Heart right ventricle (tissue), 16 donors: ENCODE measurements around the gene MUC2. TPM values are rescaled to one million over a fixed set of nuclear protein-coding genes. Genes with fewer than 3 reads are reported as not detected.

ENCODE experiments used
- ATAC-seq, 8 donors: fragments of 200-7000 bp; cut with Tn5 transposase; one replicate each; pipeline ENCODE4 v1.9.1; 2020; ENCODE audit warnings: mild to moderate bottlenecking in 8 of 8, moderate library complexity in 8 of 8, moderate number of reproducible peaks in 1 of 8
- DNase-seq, 2 donors: peaks; one replicate each; pipeline ENCODE4 v3.0.0-alpha.2; 2020
- H3K27ac ChIP-seq, 10 donors: fragments of 200-600 bp; sonication (generic) in 2 of 10; one replicate each; pipeline versions ENCODE4 v1.5.0 to v1.8.0; 2020 to 2022; ENCODE audit warnings: mild to moderate bottlenecking in 3 of 10
- H3K27me3 ChIP-seq, 7 donors: fragments of 200-600 bp; one replicate each; pipeline ENCODE4 v1.8.0; 2021 to 2022; ENCODE audit warnings: mild to moderate bottlenecking in 2 of 7
- H3K36me3 ChIP-seq, 9 donors: fragments of 200-600 bp; sonication (generic) in 1 of 9; one replicate each; pipeline versions ENCODE4 v1.5.0 to v1.8.0; 2020 to 2022; ENCODE audit warnings: mild to moderate bottlenecking in 2 of 9
- H3K4me1 ChIP-seq, 9 donors: fragments of 200-600 bp; sonication (generic) in 1 of 9; one replicate each; pipeline versions ENCODE4 v1.5.0 to v1.8.0; 2020 to 2022; ENCODE audit warnings: mild to moderate bottlenecking in 4 of 9
- H3K4me3 ChIP-seq, 10 donors: fragments of 200-600 bp; sonication (generic) in 2 of 10; one replicate each; pipeline versions ENCODE4 v1.5.0 to v1.8.0; 2020 to 2022; ENCODE audit warnings: mild to moderate bottlenecking in 7 of 10, moderate library complexity in 2 of 10
- H3K9me3 ChIP-seq, 11 donors: fragments of 200-600 bp in 10 of 11; sonication (generic) in 2 of 11; one replicate each; pipeline versions ENCODE4 v1.5.0 to v1.8.0; 2013 to 2022; ENCODE audit warnings: mild to moderate bottlenecking in 2 of 11, control low read depth in 1 of 11, moderate library complexity in 1 of 11
- CTCF ChIP-seq, 9 donors: fragments of 200-600 bp; sonication (generic) in 2 of 9; IDR thresholded peaks; one replicate each; pipeline versions ENCODE4 v1.5.0 to v1.8.0; 2021 to 2022; ENCODE audit warnings: antibody characterized with exemption in 9 of 9, mild to moderate bottlenecking in 5 of 9, moderate library complexity in 1 of 9
- WGBS, 2 donors: extraction: QIAGEN DNeasy Blood & Tissue Kit; methylation state at CpG; one replicate each; pipeline ENCODE4 v1.1.7; 2013; ENCODE audit warnings: inconsistent platforms in 1 of 2; 5-methylcytosine and 5-hydroxymethylcytosine counted together
- intact Hi-C, 10 donors: fragments of 100-400 bp; cut with DNase I; formaldehyde crosslinking; loops; one replicate each; pipeline versions ENCODE4 v1.11.1 to v1.14.2; 2022
- long read RNA-seq, 3 donors: library from polyadenylated mRNA; unstranded; transcript quantifications; one replicate each; pipeline ENCODE4 v2.0.0, GENCODE V29; 2020 to 2021
- polyA plus RNA-seq, 2 donors: library from polyadenylated mRNA; stranded (reverse); fragments of 200-250 nt; gene quantifications; one replicate each; pipeline ENCODE4 v1.2.3, GENCODE V29; 2013
- total RNA-seq, 10 donors: library from RNA; stranded (reverse); fragmentation: NEBNext Ultra II Directional in 3 of 10; extraction: Animal tissue kit (Norgen Biotek cat#: 25700) in 3 of 10; gene quantifications; one replicate each; pipeline versions ENCODE4 v1.2.1 to v1.2.4, GENCODE V29; 2021 to 2023
- donor health status: Arrhythmogenic right ventricular cardiomyopathy.
- donor health status: ischemic (EF 13 %, LVEDD 7.1; RV severe dilation, severe dysfunction).
- donor health status: healthy with polysubstance abuse.
- donor health status: DM: no; HTN: yes; CAD: no.
- donor health status: DM: no; HTN: no; CAD: no.
- donor health status: ischemic (EF 25% LVEDD 6.9; RV normal size, moderate dysfunction).
- donor health status: ischemic (EF 25% LVEDD 5.7; RV mildly dilated, moderate dysfunction).
- donor health status: healthy.
- donor health status: DM: yes; HTN: yes; CAD: no.
- donor health status: Ischemic cardiomyopathy.
- donor health status: ischemic (EF 35%, LVEDD 5.7; RV mildly dilated, moderate dysfunction).
- donor health status: nonischemic (EF 11% LVEDD 7.7; RV severe dilation, severe dysfunction).
- donor health status: DM: yes; HTN: yes; CAD: no.
- donor health status: PGD.
- donor health status: ischemic (EF 29% LVEDD 5.4; RV normal size, mild dysfunction).
- donor health status: nonischemic (EF 23%, LVEDD 6.1; RV moderate dilation, normal function).

Gene MUC2
- total RNA-seq (under 1 TPM in 1 of 10 donors, not detected in 9; 0.03 TPM), polyA plus RNA-seq (not detected)
- long read RNA-seq, donor 1, result 0 reads
- long read RNA-seq, donor 2, result 0 reads
- long read RNA-seq, donor 3, result 0 reads

- ATAC-seq (no peak), DNase-seq (peak in 1 of 2 donors; percentile 11)
- Histone ChIP-seq H3K27me3 (peaks cover 0 to 25% (median 0%) of the 10 kb centered on the region in 7 donors), H3K4me1 (peaks cover 4 to 27% (median 15%) of the 10 kb centered on the region in 9 donors), H3K27ac (no peak within 1 kb of the TSS), H3K36me3 (no peaks in the 10 kb centered on the region), H3K4me3 (no peak within 1 kb of the TSS), H3K9me3 (no peaks in the 10 kb centered on the region)
- no peak for TF ChIP-seq CTCF (IDR thresholded peaks at IDR 0.05)
- intact Hi-C loops, result no loop called here
- WGBS, 2 donors, result 82 to 87% methylated on average over 32 of the region's 32 CpGs
These were observed at the start of gene MUC2 for GRCh38 chr11:1074244-1075221. Gene MUC2 (plus strand): TSS chr11:1074874.

GRCh38 chr11:1025410-1026162 lies 49.1 kb upstream of the MUC2 start:
- no peak for TF ChIP-seq CTCF (IDR thresholded peaks at IDR 0.05)
- ATAC-seq (no peak), DNase-seq (no peak)
- intact Hi-C loops, result no loop called here
- Histone ChIP-seq H3K4me1 (no peaks in the 10 kb centered on the region), H3K27ac (no peak overlapping the region), H3K9me3 (no peaks in the 10 kb centered on the region), H3K27me3 (no peaks in the 10 kb centered on the region), H3K4me3 (no peak overlapping the region), H3K36me3 (no peaks in the 10 kb centered on the region)
- WGBS, 2 donors, result 71 to 72% methylated on average over 35 of the region's 35 CpGs

- Histone ChIP-seq H3K36me3 (no peaks in the 10 kb centered on the region), H3K9me3 (no peaks in the 10 kb centered on the region), H3K4me1 (no peaks in the 10 kb centered on the region), H3K4me3 (no peak overlapping the region), H3K27me3 (no peaks in the 10 kb centered on the region), H3K27ac (no peak overlapping the region)
- intact Hi-C loops, result no loop called here
- ATAC-seq, result peak in 1 of 8 donors; percentile 12
- DNase-seq, result no peak
- WGBS, 2 donors, result 92 to 94% methylated on average over 14 of the region's 14 CpGs
- no peak for TF ChIP-seq CTCF (IDR thresholded peaks at IDR 0.05)
These were observed 48.6 kb upstream of the MUC2 start for GRCh38 chr11:1026163-1026450.

GRCh38 chr11:1026641-1027482 lies 47.8 kb upstream of the MUC2 start:
- ATAC-seq, result no peak
- 87 to 90% methylated on average over 46 of the region's 46 CpGs for WGBS, 2 donors
- intact Hi-C loops, result no loop called here

More at GRCh38 chr11:1026641-1027482, 47.8 kb upstream of the MUC2 start:
- no peak for TF ChIP-seq CTCF (IDR thresholded peaks at IDR 0.05)
- no peaks in the 10 kb centered on the region for H3K36me3 ChIP-seq
- no peaks in the 10 kb centered on the region for H3K4me1 ChIP-seq
- no peak overlapping the region for H3K27ac ChIP-seq
- DNase-seq, result no peak
- no peaks in the 10 kb centered on the region for H3K9me3 ChIP-seq
- no peak overlapping the region for H3K4me3 ChIP-seq
- H3K27me3 ChIP-seq, result no peaks in the 10 kb centered on the region
